ENCODE results near the gene COL6A3. TPM values are rescaled to one million over a fixed set of nuclear protein-coding genes. Genes with fewer than 3 reads are reported as not detected.

Gene COL6A3
- total RNA-seq, 1 donor from 2014 or later: 143 TPM

- peaks cover 2% of the 10 kb centered on the region for H3K36me3 Mint-ChIP-seq (ENCODE audit: unreplicated experiment)
- H3K27ac Mint-ChIP-seq (ENCODE audit: unreplicated experiment): peak overlapping the region; percentile 89
- TF ChIP-seq CTCF (IDR thresholded peaks at IDR 0.05): no peak
- H3K27me3 Mint-ChIP-seq (ENCODE audit: unreplicated experiment): no peaks in the 10 kb centered on the region
- peaks cover 72% of the 10 kb centered on the region for H3K4me1 Mint-ChIP-seq (ENCODE audit: unreplicated experiment)
- H3K4me3 Mint-ChIP-seq (ENCODE audit: unreplicated experiment): peak overlapping the region; percentile 16
- H3K9me3 Mint-ChIP-seq (ENCODE audit: unreplicated experiment): no peaks in the 10 kb centered on the region
- DNase-seq (ENCODE audit: extremely low spot score, unreplicated experiment): peak; percentile 92
These were observed 42.4 kb upstream of the COL6A3 start for GRCh38 chr2:237456200-237456843.

GRCh38 chr2:237455764-237456163 lies 41.8 kb upstream of the COL6A3 start:
- H3K4me1 Mint-ChIP-seq (ENCODE audit: unreplicated experiment): peaks cover 74% of the 10 kb centered on the region
- no peaks in the 10 kb centered on the region for H3K9me3 Mint-ChIP-seq (ENCODE audit: unreplicated experiment)
- TF ChIP-seq CTCF (IDR thresholded peaks at IDR 0.05): no peak
- peak overlapping the region; percentile 89 for H3K27ac Mint-ChIP-seq (ENCODE audit: unreplicated experiment)
- H3K4me3 Mint-ChIP-seq (ENCODE audit: unreplicated experiment): no peak overlapping the region
- DNase-seq (ENCODE audit: extremely low spot score, unreplicated experiment): no peak
- no peaks in the 10 kb centered on the region for H3K36me3 Mint-ChIP-seq (ENCODE audit: unreplicated experiment)
- H3K27me3 Mint-ChIP-seq (ENCODE audit: unreplicated experiment): no peaks in the 10 kb centered on the region

- no peak for TF ChIP-seq CTCF (IDR thresholded peaks at IDR 0.05)
- H3K9me3 Mint-ChIP-seq (ENCODE audit: unreplicated experiment): no peaks in the 10 kb centered on the region
- no peaks in the 10 kb centered on the region for H3K36me3 Mint-ChIP-seq (ENCODE audit: unreplicated experiment)
- peaks cover 68% of the 10 kb centered on the region for H3K4me1 Mint-ChIP-seq (ENCODE audit: unreplicated experiment)
- DNase-seq (ENCODE audit: extremely low spot score, unreplicated experiment): no peak
- H3K4me3 Mint-ChIP-seq (ENCODE audit: unreplicated experiment): no peak overlapping the region
- peak overlapping the region; percentile 54 for H3K27ac Mint-ChIP-seq (ENCODE audit: unreplicated experiment)
- H3K27me3 Mint-ChIP-seq (ENCODE audit: unreplicated experiment): no peaks in the 10 kb centered on the region
These were observed 39.7 kb upstream of the COL6A3 start for GRCh38 chr2:237453671-237454070.

GRCh38 chr2:237452861-237453260 lies 38.9 kb upstream of the COL6A3 start:
- peaks cover 62% of the 10 kb centered on the region for H3K4me1 Mint-ChIP-seq (ENCODE audit: unreplicated experiment)
- no peak for DNase-seq (ENCODE audit: extremely low spot score, unreplicated experiment)
- no peaks in the 10 kb centered on the region for H3K27me3 Mint-ChIP-seq (ENCODE audit: unreplicated experiment)
- H3K36me3 Mint-ChIP-seq (ENCODE audit: unreplicated experiment): no peaks in the 10 kb centered on the region
- H3K9me3 Mint-ChIP-seq (ENCODE audit: unreplicated experiment): no peaks in the 10 kb centered on the region
- H3K27ac Mint-ChIP-seq (ENCODE audit: unreplicated experiment): peak overlapping the region; percentile 79
- TF ChIP-seq CTCF (IDR thresholded peaks at IDR 0.05): no peak
- no peak overlapping the region for H3K4me3 Mint-ChIP-seq (ENCODE audit: unreplicated experiment)

GRCh38 chr2:237451643-237452469 lies 37.9 kb upstream of the COL6A3 start:
- no peak overlapping the region for H3K4me3 Mint-ChIP-seq (ENCODE audit: unreplicated experiment)
- H3K4me1 Mint-ChIP-seq (ENCODE audit: unreplicated experiment): peaks cover 55% of the 10 kb centered on the region
- peak overlapping the region; percentile 79 for H3K27ac Mint-ChIP-seq (ENCODE audit: unreplicated experiment)
- H3K27me3 Mint-ChIP-seq (ENCODE audit: unreplicated experiment): no peaks in the 10 kb centered on the region
- no peak for DNase-seq (ENCODE audit: extremely low spot score, unreplicated experiment)
- H3K36me3 Mint-ChIP-seq (ENCODE audit: unreplicated experiment): no peaks in the 10 kb centered on the region
- no peaks in the 10 kb centered on the region for H3K9me3 Mint-ChIP-seq (ENCODE audit: unreplicated experiment)
- peak; percentile 44 for TF ChIP-seq CTCF (IDR thresholded peaks at IDR 0.05)
